Neural crest cell (in vitro differentiated cells): Measurements from ENCODE around the gene HPSE. TPM values are rescaled to one million over a fixed set of nuclear protein-coding genes. Genes with fewer than 3 reads are reported as not detected.

Experiments used
- DNase-seq: peaks from one replicate; pipeline ENCODE4 v3.0.0; 2021; ENCODE audit warnings: low read depth, mixed read lengths, low spot score
- H3K27ac Mint-ChIP-seq: one replicate; pipeline ENCODE4 v1.8.0; 2021; ENCODE audit warnings: mild to moderate bottlenecking, mixed read lengths; ENCODE audit not compliant: unreplicated experiment
- H3K27me3 Mint-ChIP-seq: 2 replicates; pipeline ENCODE4 v1.8.0; 2021; ENCODE audit warnings: low read depth, mild to moderate bottlenecking, mixed read lengths
- H3K36me3 Mint-ChIP-seq: 2 replicates; pipeline ENCODE4 v1.8.0; 2021; ENCODE audit warnings: low read depth, mild to moderate bottlenecking, mixed read lengths
- H3K4me1 Mint-ChIP-seq: 2 replicates; pipeline ENCODE4 v1.8.0; 2021; ENCODE audit warnings: mixed read lengths
- H3K4me3 Mint-ChIP-seq: one replicate; pipeline ENCODE4 v1.8.0; 2021; ENCODE audit warnings: mild to moderate bottlenecking, mixed read lengths
- H3K9me3 Mint-ChIP-seq: 2 replicates; pipeline ENCODE4 v1.8.0; 2021; ENCODE audit warnings: mixed read lengths
- total RNA-seq: library from RNA; stranded (reverse); gene quantifications from 2 replicates; pipeline ENCODE4 v1.2.1, GENCODE V29; 2021
- TF ChIP-seq, protein P1 (sequence below): fragments of 200-600 bp; sonication (generic); conservative IDR thresholded peaks from 2 replicates; pipeline ENCODE4 v1.5.0; 2021; ENCODE audit warnings: antibody characterized with exemption, mild to moderate bottlenecking

HPSE gene
- total RNA-seq, 1 donor from 2014 or later: 0.30 TPM

GRCh38 chr4:83315341-83315870, 19.2 kb downstream of the HPSE start:
- H3K36me3 Mint-ChIP-seq: no peaks in the 10 kb centered on the region
- DNase-seq: no peak
- H3K27ac Mint-ChIP-seq: no peak overlapping the region
- H3K9me3 Mint-ChIP-seq: no peaks in the 10 kb centered on the region
- TF ChIP-seq, protein P1, sequence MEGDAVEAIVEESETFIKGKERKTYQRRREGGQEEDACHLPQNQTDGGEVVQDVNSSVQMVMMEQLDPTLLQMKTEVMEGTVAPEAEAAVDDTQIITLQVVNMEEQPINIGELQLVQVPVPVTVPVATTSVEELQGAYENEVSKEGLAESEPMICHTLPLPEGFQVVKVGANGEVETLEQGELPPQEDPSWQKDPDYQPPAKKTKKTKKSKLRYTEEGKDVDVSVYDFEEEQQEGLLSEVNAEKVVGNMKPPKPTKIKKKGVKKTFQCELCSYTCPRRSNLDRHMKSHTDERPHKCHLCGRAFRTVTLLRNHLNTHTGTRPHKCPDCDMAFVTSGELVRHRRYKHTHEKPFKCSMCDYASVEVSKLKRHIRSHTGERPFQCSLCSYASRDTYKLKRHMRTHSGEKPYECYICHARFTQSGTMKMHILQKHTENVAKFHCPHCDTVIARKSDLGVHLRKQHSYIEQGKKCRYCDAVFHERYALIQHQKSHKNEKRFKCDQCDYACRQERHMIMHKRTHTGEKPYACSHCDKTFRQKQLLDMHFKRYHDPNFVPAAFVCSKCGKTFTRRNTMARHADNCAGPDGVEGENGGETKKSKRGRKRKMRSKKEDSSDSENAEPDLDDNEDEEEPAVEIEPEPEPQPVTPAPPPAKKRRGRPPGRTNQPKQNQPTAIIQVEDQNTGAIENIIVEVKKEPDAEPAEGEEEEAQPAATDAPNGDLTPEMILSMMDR: no peak
- H3K4me3 Mint-ChIP-seq: no peak overlapping the region
- H3K4me1 Mint-ChIP-seq: no peaks in the 10 kb centered on the region
- H3K27me3 Mint-ChIP-seq: no peaks in the 10 kb centered on the region

- H3K36me3 Mint-ChIP-seq: no peaks in the 10 kb centered on the region
- no peak for DNase-seq
- H3K4me1 Mint-ChIP-seq: peaks cover 5% of the 10 kb centered on the region
- no peaks in the 10 kb centered on the region for H3K27me3 Mint-ChIP-seq
- H3K4me3 Mint-ChIP-seq: no peak overlapping the region
- H3K27ac Mint-ChIP-seq: no peak overlapping the region
- TF ChIP-seq, protein P1: no peak
- no peaks in the 10 kb centered on the region for H3K9me3 Mint-ChIP-seq
These were observed 26.0 kb downstream of the HPSE start for GRCh38 chr4:83308672-83309071.

DNA sequence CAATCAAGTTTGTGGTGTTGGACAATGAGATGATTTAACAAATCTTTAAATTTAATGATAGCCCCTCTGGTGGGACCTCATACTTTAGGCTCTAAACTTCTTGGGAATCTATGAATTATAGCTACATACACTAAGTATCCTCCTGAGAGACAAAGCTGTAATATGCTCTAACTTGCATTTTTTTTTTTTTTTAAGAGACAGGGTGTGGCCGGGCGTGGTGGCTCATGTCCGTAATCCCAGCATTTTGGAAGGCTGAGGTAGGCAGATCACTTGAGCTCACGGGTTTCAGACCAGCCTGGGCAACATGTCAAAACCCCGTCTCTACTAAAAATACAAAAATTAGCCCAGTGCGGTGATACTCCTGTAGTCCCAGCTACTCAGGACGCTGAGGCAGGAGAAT, 26.7 kb downstream of the HPSE start:
- Mint-ChIP-seq H3K9me3 (no peaks in the 10 kb centered on the region), H3K4me3 (no peak overlapping the region), H3K36me3 (no peaks in the 10 kb centered on the region), H3K27me3 (no peaks in the 10 kb centered on the region), H3K27ac (no peak overlapping the region), H3K4me1 (peaks cover 5% of the 10 kb centered on the region)
- DNase-seq: no peak
- TF ChIP-seq, protein P1: no peak

DNA sequence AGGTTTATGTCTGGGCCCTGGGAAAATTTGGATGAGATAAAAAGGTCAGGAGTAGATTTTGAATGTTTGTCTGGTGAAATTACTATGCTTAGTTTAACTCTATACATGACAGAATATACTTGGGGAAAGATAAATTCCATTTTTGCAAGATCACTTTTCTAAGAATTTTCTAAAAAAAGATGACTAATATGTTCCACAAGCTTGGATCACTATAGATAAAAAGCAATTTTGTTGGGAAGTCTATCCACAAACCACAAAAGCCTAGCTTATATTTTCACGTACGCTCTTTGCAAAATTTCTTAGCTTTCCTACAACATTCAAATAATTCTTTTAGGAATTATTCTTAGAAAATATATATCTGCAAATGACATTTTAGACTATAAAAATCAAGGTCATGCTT, 29.5 kb downstream of the HPSE start:
- H3K4me1 Mint-ChIP-seq: peaks cover 5% of the 10 kb centered on the region
- H3K27me3 Mint-ChIP-seq: no peaks in the 10 kb centered on the region
- no peaks in the 10 kb centered on the region for H3K9me3 Mint-ChIP-seq
- H3K36me3 Mint-ChIP-seq: no peaks in the 10 kb centered on the region
- no peak overlapping the region for H3K27ac Mint-ChIP-seq
- no peak for DNase-seq
- TF ChIP-seq, protein P1: no peak
- H3K4me3 Mint-ChIP-seq: no peak overlapping the region

GRCh38 chr4:83297548-83298260, 36.9 kb downstream of the HPSE start:
- TF ChIP-seq, protein P1: no peak
- H3K4me3 Mint-ChIP-seq: no peak overlapping the region
- DNase-seq: no peak
- H3K27me3 Mint-ChIP-seq: no peaks in the 10 kb centered on the region
- H3K4me1 Mint-ChIP-seq: no peaks in the 10 kb centered on the region
- no peak overlapping the region for H3K27ac Mint-ChIP-seq
- H3K36me3 Mint-ChIP-seq: no peaks in the 10 kb centered on the region
- no peaks in the 10 kb centered on the region for H3K9me3 Mint-ChIP-seq
